HEK293 (cell line): ENCODE measurements around the gene IST1.

Experiments
- ATF2 ChIP-seq: fragments of 450-650 bp; formaldehyde crosslinking; IDR thresholded peaks from 2 replicates; pipeline ENCODE4 v1.5.1; 2016; ENCODE audit warnings: missing biosample characterization, missing genetic modification characterization, low read depth
- OSR2 ChIP-seq: fragments of 450-650 bp; formaldehyde crosslinking; IDR thresholded peaks from 2 replicates; pipeline ENCODE4 v1.5.1; 2016; ENCODE audit warnings: missing biosample characterization, missing genetic modification characterization
- PATZ1 ChIP-seq: fragments of 450-650 bp; formaldehyde crosslinking; IDR thresholded peaks from 2 replicates; pipeline ENCODE4 v1.5.1; 2016; ENCODE audit warnings: missing biosample characterization, missing genetic modification characterization
- PRDM1 ChIP-seq: fragments of 450-650 bp; formaldehyde crosslinking; IDR thresholded peaks from 2 replicates; pipeline ENCODE4; 2016; ENCODE audit warnings: missing biosample characterization, missing genetic modification characterization
- SP2 ChIP-seq: fragments of 450-650 bp; formaldehyde crosslinking; IDR thresholded peaks from 2 replicates; pipeline ENCODE4 v1.5.1; 2016; ENCODE audit warnings: missing biosample characterization, missing genetic modification characterization
- WT1 ChIP-seq: fragments of 450-650 bp; formaldehyde crosslinking; IDR thresholded peaks from 2 replicates; pipeline ENCODE4 v1.5.1; 2016; ENCODE audit warnings: missing biosample characterization, missing genetic modification characterization
- ZBTB1 ChIP-seq: fragments of 450-650 bp; formaldehyde crosslinking; IDR thresholded peaks from 2 replicates; pipeline ENCODE4 v1.5.1; 2016; ENCODE audit warnings: missing biosample characterization, missing genetic modification characterization
- ZBTB44 ChIP-seq: fragments of 450-650 bp; IDR thresholded peaks from 2 replicates; pipeline ENCODE4 v1.5.1; 2018; ENCODE audit warnings: missing biosample characterization, mild to moderate bottlenecking, missing genetic modification characterization
- ZBTB8A ChIP-seq: fragments of 450-650 bp; formaldehyde crosslinking; IDR thresholded peaks from 2 replicates; pipeline ENCODE4 v1.5.1; 2016; ENCODE audit warnings: missing biosample characterization, missing genetic modification characterization
- ZFHX2 ChIP-seq: fragments of 450-650 bp; formaldehyde crosslinking; conservative IDR thresholded peaks from 2 replicates; pipeline ENCODE4 v1.5.1; 2016; ENCODE audit warnings: missing biosample characterization, missing genetic modification characterization
- ZFP69B ChIP-seq: fragments of 450-650 bp; formaldehyde crosslinking; IDR thresholded peaks from 2 replicates; pipeline ENCODE4 v1.5.1; 2016; ENCODE audit warnings: missing biosample characterization, missing genetic modification characterization
- ZIC2 ChIP-seq: fragments of 450-650 bp; formaldehyde crosslinking; IDR thresholded peaks from 2 replicates; pipeline ENCODE4 v1.5.1; 2016; ENCODE audit warnings: missing biosample characterization, missing genetic modification characterization
- ZNF175 ChIP-seq: fragments of 450-650 bp; formaldehyde crosslinking; IDR thresholded peaks from 2 replicates; pipeline ENCODE4 v1.5.1; 2016; ENCODE audit warnings: missing biosample characterization, missing genetic modification characterization
- ZNF19 ChIP-seq: fragments of 450-650 bp; formaldehyde crosslinking; IDR thresholded peaks from 2 replicates; pipeline ENCODE4; 2016; ENCODE audit warnings: missing biosample characterization, missing genetic modification characterization, low read depth
- ZNF274 ChIP-seq, 2 experiments: fragments of 200-500 bp in 1 of 2; fragments of 450-650 bp in 1 of 2; sonication (Bioruptor generic) in 1 of 2; formaldehyde crosslinking in 1 of 2; IDR thresholded peaks; 2 replicates each; pipeline versions ENCODE4 v1.5.1 to v1.6.1; 2014 to 2016; ENCODE audit warnings: borderline replicate concordance in 1 of 2, inconsistent platforms in 1 of 2, low read length in 1 of 2, missing biosample characterization in 1 of 2, missing genetic modification characterization in 1 of 2
- ZNF280C ChIP-seq: fragments of 450-650 bp; formaldehyde crosslinking; IDR thresholded peaks from 2 replicates; pipeline ENCODE4 v1.5.1; 2016; ENCODE audit warnings: missing biosample characterization, missing genetic modification characterization
- ZNF302 ChIP-seq: fragments of 450-650 bp; formaldehyde crosslinking; IDR thresholded peaks from 2 replicates; pipeline ENCODE4 v1.5.1; 2016; ENCODE audit warnings: missing biosample characterization, missing genetic modification characterization, low read depth
- ZNF335 ChIP-seq: fragments of 450-650 bp; formaldehyde crosslinking; conservative IDR thresholded peaks from 2 replicates; pipeline ENCODE4 v1.5.1; 2016; ENCODE audit warnings: missing biosample characterization, missing genetic modification characterization
- ZNF362 ChIP-seq: fragments of 450-650 bp; formaldehyde crosslinking; IDR thresholded peaks from 2 replicates; pipeline ENCODE4 v1.5.1; 2016; ENCODE audit warnings: missing biosample characterization, missing genetic modification characterization
- ZNF423 ChIP-seq: fragments of 450-650 bp; formaldehyde crosslinking; IDR thresholded peaks from 2 replicates; pipeline ENCODE4 v1.5.1; 2016; ENCODE audit warnings: missing biosample characterization, missing genetic modification characterization
- ZNF426 ChIP-seq: fragments of 450-650 bp; formaldehyde crosslinking; IDR thresholded peaks from 2 replicates; pipeline ENCODE4 v1.5.1; 2017; ENCODE audit warnings: missing biosample characterization, missing genetic modification characterization, mild to moderate bottlenecking, inconsistent platforms, moderate library complexity
- ZNF433 ChIP-seq: fragments of 450-650 bp; formaldehyde crosslinking; IDR thresholded peaks from 2 replicates; pipeline ENCODE4 v1.5.1; 2016; ENCODE audit warnings: missing biosample characterization, missing genetic modification characterization, low read depth
- ZNF488 ChIP-seq: fragments of 450-650 bp; formaldehyde crosslinking; IDR thresholded peaks from 2 replicates; pipeline ENCODE4 v1.5.1; 2016; ENCODE audit warnings: missing biosample characterization, missing genetic modification characterization
- ZNF510 ChIP-seq: fragments of 450-650 bp; formaldehyde crosslinking; IDR thresholded peaks from 2 replicates; pipeline ENCODE4 v1.5.1; 2018; ENCODE audit warnings: mild to moderate bottlenecking, missing genetic modification characterization, missing biosample characterization; ENCODE audit not compliant: insufficient replicate concordance
- ZNF544 ChIP-seq: fragments of 450-650 bp; formaldehyde crosslinking; IDR thresholded peaks from 2 replicates; pipeline ENCODE4 v1.5.0; 2017; ENCODE audit warnings: missing biosample characterization, missing genetic modification characterization
- ZNF561 ChIP-seq: fragments of 450-650 bp; IDR thresholded peaks from 2 replicates; pipeline ENCODE4 v1.5.1; 2018; ENCODE audit warnings: missing biosample characterization, missing genetic modification characterization, borderline replicate concordance
- ZNF624 ChIP-seq: fragments of 450-650 bp; formaldehyde crosslinking; IDR thresholded peaks from 2 replicates; pipeline ENCODE4 v1.5.1; 2017; ENCODE audit warnings: missing biosample characterization, missing genetic modification characterization
- ZNF660 ChIP-seq: fragments of 450-650 bp; IDR thresholded peaks from 2 replicates; pipeline ENCODE4 v1.5.1; 2018; ENCODE audit warnings: missing biosample characterization, mild to moderate bottlenecking, missing genetic modification characterization
- ZNF707 ChIP-seq: fragments of 450-650 bp; formaldehyde crosslinking; IDR thresholded peaks from 2 replicates; pipeline ENCODE4 v1.5.1; 2016; ENCODE audit warnings: missing biosample characterization, missing genetic modification characterization

IST1 gene

GRCh38 chr16:71883849-71884638, 11.3 kb upstream of the IST1 start, which contains the start of gene ZNF821 (continued):
- TF ChIP-seq ZNF302 (tag by site-specific recombination) (no peak), ZBTB8A (tag by site-specific recombination) (peak; percentile 99), ZNF624 (tag by site-specific recombination) (no peak), SP2 (tag by site-specific recombination) (peak; percentile 48; the same call in 1 of the 2 replicates), ZNF423 (tag by site-specific recombination) (no peak; the same call in 1 of the 2 replicates), ZNF433 (tag by site-specific recombination) (no peak), ZNF274 (IDR thresholded peaks at IDR 0.05; ENCODE audit: low read length) (no peak), ZNF274 (tag by site-specific recombination; IDR thresholded peaks at IDR 0.05; ENCODE audit: borderline replicate concordance) (no peak), PATZ1 (tag by site-specific recombination) (peak; percentile 83), ZNF426 (no peak), OSR2 (no peak), ZBTB1 (tag by site-specific recombination) (no peak), ZNF488 (tag by site-specific recombination) (no peak), WT1 (tag by site-specific recombination) (no peak), ZNF561 (tag by site-specific recombination) (no peak; the same call in 1 of the 2 replicates), PRDM1 (tag by site-specific recombination) (no peak), ZNF510 (no peak), ZNF175 (tag by site-specific recombination) (no peak), ZIC2 (tag by site-specific recombination) (0 out of 2 replicates have a peak, but pooled peaks have one; percentile 27), ZNF19 (no peak), ZFHX2 (tag by site-specific recombination) (peak; percentile 10; the same call in 1 of the 2 replicates), ZNF335 (tag by site-specific recombination) (peak; percentile 79), ZFP69B (tag by site-specific recombination) (0 out of 2 replicates have a peak, but pooled peaks have one; percentile 17), ZNF660 (peak; percentile 64; the same call in 1 of the 2 replicates), ZNF280C (tag by site-specific recombination) (no peak), ZNF362 (tag by site-specific recombination) (no peak), ZBTB44 (no peak), ZNF707 (tag by site-specific recombination) (no peak), ZNF544 (tag by site-specific recombination) (no peak), ATF2 (tag by site-specific recombination) (no peak)
